HFF-Myc (cell line): ENCODE measurements around the gene ZFYVE28.

Experiments used
- DNase-seq: peaks from one replicate; pipeline ENCODE4 v3.0.0-alpha.2; 2011; ENCODE audit warnings: low read depth; ENCODE audit errors: extremely low read depth
- H3K4me3 ChIP-seq: replicated peaks from 2 replicates; pipeline ENCODE4 v1.5.1; 2011; ENCODE audit warnings: low read depth, mild to moderate bottlenecking, control low read depth, low read length
- CTCF ChIP-seq: IDR thresholded peaks from 2 replicates; pipeline ENCODE4 v1.5.1; 2012; ENCODE audit warnings: mild to moderate bottlenecking, low read depth, low read length, control low read depth; ENCODE audit errors: missing control alignments

Gene ZFYVE28

GRCh38 chr4:2301806-2302205 is 116.6 kb downstream of the ZFYVE28 start:
- no peak for TF ChIP-seq CTCF
- H3K4me3 ChIP-seq, result no peak overlapping the region
- DNase-seq, result no peak

- no peak for DNase-seq
Observed at GRCh38 chr4:2301225-2301642, 117.2 kb downstream of the ZFYVE28 start.

GRCh38 chr4:2300431-2301224 is 117.8 kb downstream of the ZFYVE28 start:
- H3K4me3 ChIP-seq, result no peak overlapping the region
- TF ChIP-seq CTCF, result no peak
- no peak for DNase-seq

More at GRCh38 chr4:2301225-2301642, 117.2 kb downstream of the ZFYVE28 start:
- TF ChIP-seq CTCF, result no peak
- no peak overlapping the region for H3K4me3 ChIP-seq

GRCh38 chr4:2299794-2300193 is 118.7 kb downstream of the ZFYVE28 start:
- no peak for TF ChIP-seq CTCF
- H3K4me3 ChIP-seq, result no peak overlapping the region
- no peak for DNase-seq

GRCh38 chr4:2298532-2298991 is 119.9 kb downstream of the ZFYVE28 start:
- no peak for TF ChIP-seq CTCF
- H3K4me3 ChIP-seq, result no peak overlapping the region

GRCh38 chr4:2297606-2298531 is 120.6 kb downstream of the ZFYVE28 start:
- no peak overlapping the region for H3K4me3 ChIP-seq
- DNase-seq, result no peak
- no peak for TF ChIP-seq CTCF

More at GRCh38 chr4:2298532-2298991, 119.9 kb downstream of the ZFYVE28 start:
- no peak for DNase-seq
